HG03097 (cell line): ENCODE results near the gene CXorf38.

Experiments used
- ATAC-seq: cut with Tn5 transposase; IDR thresholded peaks from one replicate; pipeline ENCODE4 v1.9.1; 2021; ENCODE audit not compliant: unreplicated experiment, low FRiP score

Gene CXorf38, protein sequence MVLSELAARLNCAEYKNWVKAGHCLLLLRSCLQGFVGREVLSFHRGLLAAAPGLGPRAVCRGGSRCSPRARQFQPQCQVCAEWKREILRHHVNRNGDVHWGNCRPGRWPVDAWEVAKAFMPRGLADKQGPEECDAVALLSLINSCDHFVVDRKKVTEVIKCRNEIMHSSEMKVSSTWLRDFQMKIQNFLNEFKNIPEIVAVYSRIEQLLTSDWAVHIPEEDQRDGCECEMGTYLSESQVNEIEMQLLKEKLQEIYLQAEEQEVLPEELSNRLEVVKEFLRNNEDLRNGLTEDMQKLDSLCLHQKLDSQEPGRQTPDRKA

DNA sequence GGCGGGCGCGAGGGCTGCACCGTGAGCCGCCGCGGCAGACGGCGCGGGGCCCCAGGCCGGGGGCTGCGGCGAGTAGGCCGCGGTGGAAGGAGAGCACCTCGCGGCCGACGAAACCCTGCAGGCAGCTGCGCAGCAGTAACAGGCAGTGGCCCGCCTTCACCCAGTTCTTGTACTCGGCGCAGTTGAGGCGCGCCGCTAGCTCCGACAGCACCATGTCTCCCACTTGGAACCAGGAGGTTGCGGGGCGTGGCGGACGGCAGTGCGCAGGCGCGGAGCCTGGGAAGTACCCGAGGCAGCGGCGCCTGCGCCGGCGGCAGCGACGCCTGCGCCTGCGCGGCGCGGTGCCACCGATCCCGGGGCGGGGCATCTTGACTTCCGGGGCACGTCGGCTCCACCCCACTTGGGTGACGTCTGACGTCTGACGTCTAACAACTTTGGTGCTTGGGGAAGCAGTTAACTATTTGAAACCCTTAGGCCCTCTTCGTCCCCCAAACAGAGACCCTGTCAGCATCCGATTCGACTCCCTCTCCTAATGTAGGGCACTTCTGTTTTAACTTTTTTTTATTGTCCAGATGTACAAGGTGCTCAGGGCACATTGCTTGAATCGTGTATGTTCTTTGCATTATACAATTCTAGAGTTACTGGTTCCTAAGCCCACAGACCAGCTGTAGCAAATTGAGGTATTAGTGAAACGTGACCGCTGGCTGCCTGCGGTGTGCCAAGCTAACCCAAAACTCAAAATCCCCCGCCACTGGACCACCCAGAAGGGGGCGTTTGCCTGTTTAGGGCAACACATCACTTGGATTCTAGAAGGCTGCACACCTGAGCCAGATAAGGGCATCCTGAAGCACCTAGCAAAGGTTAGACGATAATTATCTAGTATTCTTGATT is at the start of gene CXorf38:
Gene CXorf38 (minus strand): TSS at position 255 of the 891 bp plus-strand sequence. CDS start 41 bp downstream, at position 214.
- peak; percentile 71 for ATAC-seq

DNA sequence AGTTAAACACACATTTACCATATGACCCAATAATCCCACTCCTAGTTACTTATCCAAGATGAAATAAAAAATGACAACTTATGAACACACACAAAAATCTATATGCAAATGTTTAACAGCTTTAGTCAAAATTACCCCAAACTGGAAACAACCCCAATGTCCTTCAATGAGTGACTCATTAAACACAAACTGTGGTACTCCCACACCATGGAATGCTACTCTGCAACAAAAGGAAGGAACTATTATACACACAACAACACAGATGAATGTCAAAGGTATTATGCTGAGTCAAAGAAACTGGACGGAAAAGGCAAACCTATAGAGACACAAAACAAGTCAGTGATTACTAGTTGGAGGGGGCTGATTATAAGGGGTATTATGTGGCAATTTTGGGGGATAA is 47.4 kb upstream of the CXorf38 start:
- no peak for ATAC-seq

DNA sequence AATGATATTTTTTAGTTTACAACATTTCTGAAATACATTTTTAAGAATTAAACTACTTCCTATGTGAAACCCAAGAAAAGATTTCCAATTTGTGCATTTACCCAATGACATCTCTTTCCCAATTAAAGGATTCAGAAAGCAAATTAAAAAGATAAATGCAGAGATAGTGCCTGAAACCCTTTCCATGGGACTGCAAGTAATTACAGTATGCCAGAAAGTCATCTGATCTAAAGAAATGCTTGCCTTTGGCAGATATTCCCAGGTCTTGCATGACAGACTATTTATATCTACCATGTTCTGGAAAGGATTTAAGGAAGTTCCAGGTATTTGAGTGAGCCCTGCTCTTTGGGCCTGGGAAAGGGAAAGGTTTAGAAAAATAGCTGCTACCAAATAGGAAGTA is 41.6 kb upstream of the CXorf38 start:
- no peak for ATAC-seq

- ATAC-seq, result no peak
These were observed 39.8 kb upstream of the CXorf38 start for GRCh38 chrX:40687169-40687568.

DNA sequence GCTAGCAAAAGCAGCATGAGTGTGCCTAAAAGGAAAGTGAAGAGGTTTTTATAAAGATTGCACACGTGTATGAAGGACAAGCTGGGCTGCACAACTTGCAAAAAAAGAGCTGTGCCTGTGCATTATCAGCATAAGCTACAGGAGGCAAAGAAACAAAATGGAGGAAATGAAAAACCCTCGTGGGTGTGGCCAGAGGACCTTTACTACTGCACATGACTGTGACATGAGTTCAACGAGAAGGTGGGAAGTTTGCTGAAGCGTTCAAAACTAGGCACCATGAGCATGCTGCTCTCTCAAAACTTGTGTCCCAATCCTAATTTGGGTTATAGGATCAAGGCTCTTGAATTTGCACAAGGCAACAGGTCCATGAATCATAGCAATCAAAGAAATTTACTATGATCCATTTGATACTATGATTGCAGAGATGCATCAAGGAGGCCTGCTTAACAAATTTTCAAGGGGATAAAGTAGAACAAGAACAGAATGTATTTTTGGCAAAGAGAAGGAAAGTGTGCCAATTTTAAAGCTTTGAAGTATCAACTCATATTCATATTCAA is 38.1 kb upstream of the CXorf38 start:
- no peak for ATAC-seq

DNA sequence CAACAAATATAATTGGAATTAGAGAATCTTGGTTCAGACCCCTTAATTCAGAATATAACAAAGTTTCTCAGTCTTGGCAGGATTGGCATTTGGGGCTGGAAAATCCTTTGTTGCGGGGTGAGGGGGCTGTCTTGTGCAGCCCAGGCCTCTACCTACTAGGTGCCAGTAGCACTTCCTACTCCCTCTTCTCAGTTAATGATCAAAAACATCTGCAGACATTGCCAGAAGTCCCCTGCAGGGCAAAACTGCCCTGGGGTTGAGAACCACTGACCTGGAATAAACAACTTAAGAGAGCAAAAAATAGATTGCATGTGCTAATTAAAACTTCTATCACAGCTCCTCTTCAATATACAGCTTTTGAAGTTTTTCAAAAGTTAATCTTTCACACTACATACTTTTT is 36.7 kb upstream of the CXorf38 start:
- ATAC-seq, result no peak

- ATAC-seq, result no peak
These were observed 35.9 kb upstream of the CXorf38 start for GRCh38 chrX:40683245-40683644.

GRCh38 chrX:40671126-40671525 is 23.8 kb upstream of the CXorf38 start:
- ATAC-seq, result no peak

DNA sequence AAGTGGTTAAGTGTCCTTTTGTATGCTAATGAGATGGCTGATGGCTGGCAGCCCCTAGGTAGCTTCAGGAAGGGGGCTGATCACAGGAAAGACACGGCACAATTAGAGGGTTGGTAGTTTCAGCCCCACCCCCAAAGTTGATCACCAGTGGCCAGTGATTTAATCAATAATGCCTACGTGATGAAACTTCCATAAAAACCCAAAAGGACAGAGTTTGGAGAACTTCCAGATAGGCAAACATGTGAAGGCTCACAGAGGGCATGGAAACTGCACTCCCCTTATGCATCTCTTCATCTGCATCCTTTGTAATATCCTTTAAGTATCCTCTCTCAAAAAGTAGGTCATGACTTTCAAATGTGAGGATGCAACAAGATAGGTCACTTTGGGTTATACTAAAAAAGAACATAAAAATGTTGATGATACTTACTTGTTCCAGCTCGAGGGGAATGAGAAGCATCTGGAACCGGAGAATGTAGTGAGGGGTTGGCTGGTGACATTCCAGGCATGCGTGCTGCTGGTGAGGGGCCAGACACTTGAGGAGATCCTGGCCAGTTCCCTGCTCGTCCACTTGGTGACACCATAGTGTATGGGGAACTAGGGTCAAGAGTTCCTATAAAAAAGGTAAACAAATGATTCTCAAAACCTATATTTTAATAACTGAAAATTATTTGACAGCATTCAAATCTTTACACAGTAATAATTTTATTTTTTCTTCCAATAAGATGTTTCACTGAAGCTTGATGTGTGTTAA is 16.7 kb upstream of the CXorf38 start:
- no peak for ATAC-seq

GRCh38 chrX:40663078-40663740 is 15.8 kb upstream of the CXorf38 start:
- peak; percentile 58 for ATAC-seq

GRCh38 chrX:40661489-40661888 is 14.1 kb upstream of the CXorf38 start:
- no peak for ATAC-seq

- ATAC-seq, result no peak
These were observed 13.0 kb upstream of the CXorf38 start for GRCh38 chrX:40660381-40660780.

DNA sequence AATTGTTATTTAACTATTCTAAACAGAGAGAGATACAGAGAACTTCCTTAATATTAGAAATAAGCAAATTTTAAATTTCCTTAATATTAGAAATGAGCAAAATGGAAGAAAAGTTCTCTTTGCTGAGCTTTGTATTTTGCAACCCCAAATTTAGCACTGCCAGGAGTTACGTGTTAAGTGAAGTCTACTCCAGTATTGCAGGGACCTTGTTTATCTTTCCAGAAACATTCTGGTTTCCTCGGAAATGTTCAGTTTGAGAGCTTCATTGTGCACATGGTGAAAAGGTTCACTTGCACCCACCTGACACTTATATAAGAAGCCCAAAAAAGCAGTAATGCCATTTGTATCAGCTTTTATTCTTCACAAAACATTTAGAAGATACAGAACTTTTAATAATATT is 6.2 kb upstream of the CXorf38 start:
- no peak for ATAC-seq

GRCh38 chrX:40652664-40653063 is 5.3 kb upstream of the CXorf38 start:
- no peak for ATAC-seq

GRCh38 chrX:40651620-40652223 is 4.4 kb upstream of the CXorf38 start:
- ATAC-seq, result no peak

GRCh38 chrX:40646489-40647306 is 663 bp downstream of the CXorf38 start:
- peak; percentile 21 for ATAC-seq

DNA sequence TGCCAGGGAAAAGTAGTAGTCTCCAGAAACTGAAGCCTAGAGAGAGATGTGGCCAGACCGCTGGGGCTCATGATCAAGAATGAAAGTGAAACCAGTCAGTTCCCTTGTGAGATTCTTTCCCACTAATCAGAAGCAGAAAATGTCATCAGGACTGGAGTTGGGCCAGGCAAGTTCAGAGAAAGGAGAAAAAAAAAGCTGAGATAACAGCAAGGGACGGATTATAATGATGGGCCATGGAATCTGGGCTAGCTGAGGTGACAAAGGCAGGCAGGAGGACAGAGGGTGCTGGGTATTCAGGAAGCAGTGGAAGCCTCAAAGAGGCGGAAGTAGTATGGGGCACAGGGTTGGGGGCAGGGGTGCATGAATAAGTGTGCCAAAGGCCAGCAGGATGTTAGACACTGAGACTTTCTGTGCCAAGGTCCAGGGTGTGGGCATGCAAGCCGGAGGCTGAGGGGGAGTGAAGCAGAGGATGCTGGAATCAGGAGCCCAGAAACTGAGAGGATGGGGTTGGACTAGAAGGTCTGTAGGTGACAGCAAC is 2.5 kb downstream of the CXorf38 start:
- ATAC-seq, result peak; percentile 31

GRCh38 chrX:40644176-40644575 is 3.2 kb downstream of the CXorf38 start:
- no peak for ATAC-seq

GRCh38 chrX:40637687-40638086 is 9.7 kb downstream of the CXorf38 start:
- no peak for ATAC-seq
